C4-2B (cell line): ENCODE data around the gene KCNK5.

Experiments
- H3K27ac ChIP-seq: fragments of 450-650 bp; 2 replicates; pipeline ENCODE4 v1.5.1; 2017
- CTCF ChIP-seq: fragments of 450-650 bp; conservative IDR thresholded peaks from 2 replicates; pipeline ENCODE4 v1.5.1; 2017; ENCODE audit warnings: mild to moderate bottlenecking
- ZFX ChIP-seq: fragments of 450-650 bp; IDR thresholded peaks from 2 replicates; pipeline ENCODE4 v1.6.1; 2017

KCNK5 gene

DNA sequence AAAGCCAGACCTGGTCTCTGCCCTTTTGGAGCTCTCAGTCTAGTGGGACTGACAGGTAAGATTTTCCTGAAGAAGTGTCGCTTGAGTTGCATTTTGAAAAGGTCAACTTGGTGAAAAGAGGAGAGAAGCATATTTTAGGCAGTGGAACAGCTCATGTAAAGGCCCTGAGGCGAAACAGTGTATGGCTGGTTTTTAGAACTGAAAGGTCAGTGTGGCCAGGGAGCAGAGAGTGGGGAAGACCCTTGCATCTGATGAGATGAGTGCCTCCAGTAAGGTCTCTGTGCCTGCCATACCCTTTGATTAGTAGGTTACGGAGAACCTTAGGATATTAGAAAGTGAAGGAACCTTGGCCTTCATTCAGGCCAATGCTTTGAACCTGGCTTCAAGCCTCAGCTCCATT, 58.4 kb downstream of the KCNK5 start:
- no peak overlapping the region for H3K27ac ChIP-seq
- TF ChIP-seq ZFX (no peak), CTCF (no peak)

GRCh38 chr6:39170389-39170788, 58.9 kb downstream of the KCNK5 start:
- H3K27ac ChIP-seq, result no peak overlapping the region; the same call in 1 of the 2 replicates
- TF ChIP-seq CTCF, result no peak
- TF ChIP-seq ZFX, result no peak

GRCh38 chr6:39169448-39170344, 59.6 kb downstream of the KCNK5 start:
- TF ChIP-seq CTCF (no peak), ZFX (no peak)
- H3K27ac ChIP-seq, result no peak overlapping the region; the same call in 1 of the 2 replicates

DNA sequence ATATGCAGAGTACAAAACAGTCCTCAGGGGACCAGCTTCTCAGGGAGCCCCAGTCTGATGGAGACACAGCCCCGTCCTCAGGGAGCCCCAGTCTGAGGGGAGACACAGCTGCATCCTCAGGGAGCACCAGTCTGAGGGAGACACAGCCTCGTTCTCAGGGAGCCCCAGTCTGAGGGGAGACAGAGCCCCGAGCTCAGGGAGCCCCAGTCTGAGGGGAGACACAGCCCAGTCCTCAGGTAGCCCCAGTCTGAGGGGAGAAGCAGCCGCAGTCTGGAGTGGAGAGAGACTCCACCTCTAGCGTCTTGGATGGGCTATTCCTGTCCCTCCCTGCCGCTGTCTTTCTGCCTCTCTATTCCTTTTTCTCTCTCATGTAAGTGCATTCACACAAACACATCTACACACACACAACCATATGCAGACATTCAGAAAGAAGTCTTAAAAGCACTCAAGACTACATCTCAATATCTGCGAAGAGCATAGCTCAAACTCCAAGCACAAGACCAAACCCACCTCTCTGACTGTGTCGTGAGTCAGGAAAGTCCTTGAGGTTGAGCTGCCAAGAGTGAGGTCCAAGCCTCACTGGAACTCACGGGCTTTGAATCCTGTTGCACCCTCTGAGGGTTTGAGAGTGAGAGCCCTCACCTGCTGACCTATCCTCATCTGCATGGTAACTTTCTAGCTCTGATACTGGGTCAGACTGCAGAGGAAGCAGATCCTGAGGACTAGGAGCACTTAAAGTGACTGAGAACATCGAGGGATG, 61.2 kb downstream of the KCNK5 start:
- TF ChIP-seq CTCF, result no peak
- no peak for TF ChIP-seq ZFX

GRCh38 chr6:39167321-39167720, 62.0 kb downstream of the KCNK5 start:
- TF ChIP-seq CTCF (no peak), ZFX (no peak)

More for the DNA sequence above, 61.2 kb downstream of the KCNK5 start:
- H3K27ac ChIP-seq, result no peak overlapping the region

GRCh38 chr6:39166912-39167290, 62.4 kb downstream of the KCNK5 start:
- no peak for TF ChIP-seq ZFX
- no peak for TF ChIP-seq CTCF
- no peak overlapping the region for H3K27ac ChIP-seq

More at GRCh38 chr6:39167321-39167720, 62.0 kb downstream of the KCNK5 start:
- H3K27ac ChIP-seq, result no peak overlapping the region
